Stimulated activated CD4-positive, alpha-beta T cell treated with anti-CD3 and anti-CD28 coated beads, Interleukin-1b, Interleukin-23, amount 100 ng/mL, for 4 hours (primary cell): ENCODE results near the gene BCAR3.
"Not testable (repeated sequence)": the region's sequence is repeated elsewhere in the genome, so short reads cannot be mapped to it uniquely, and the experiment has no call there.

Source experiments
- DNase-seq, 2 donors: peaks; one replicate each; pipeline ENCODE4 v3.0.0-alpha.2; 2020; ENCODE audit warnings: low read depth in 2 of 2

BCAR3 gene

GRCh38 chr1:93577536-93578432, 103.9 kb downstream of the BCAR3 start:
- no peak for DNase-seq

DNA sequence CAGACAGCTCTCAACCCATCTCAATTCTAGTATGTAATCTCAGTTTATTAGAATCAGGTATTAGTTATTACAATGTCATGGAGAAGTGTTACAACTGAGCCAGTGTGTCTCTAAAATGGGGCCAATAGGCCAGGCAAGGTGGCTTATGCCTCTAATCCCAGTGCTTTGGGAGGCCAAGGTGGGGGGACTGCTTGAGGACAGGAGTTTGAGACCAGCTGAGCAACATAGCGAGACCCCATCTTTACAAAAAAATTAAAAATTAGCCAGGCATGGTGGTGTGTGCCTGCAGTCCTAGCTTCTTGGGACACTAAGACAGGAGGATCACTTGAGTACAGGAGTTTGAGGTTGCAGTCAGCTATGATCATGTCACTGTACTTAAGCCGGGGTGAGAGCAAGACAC, 104.9 kb downstream of the BCAR3 start:
- no peak for DNase-seq

- no peak for DNase-seq
Measured at GRCh38 chr1:93576346-93576745, 105.3 kb downstream of the BCAR3 start.

- DNase-seq, result no peak
Measured at GRCh38 chr1:93575621-93576284, 105.9 kb downstream of the BCAR3 start.

- DNase-seq, result no peak
Measured at GRCh38 chr1:93574991-93575390, 106.6 kb downstream of the BCAR3 start.

- no peak for DNase-seq
Measured at GRCh38 chr1:93574511-93574910, 107.1 kb downstream of the BCAR3 start.

DNA sequence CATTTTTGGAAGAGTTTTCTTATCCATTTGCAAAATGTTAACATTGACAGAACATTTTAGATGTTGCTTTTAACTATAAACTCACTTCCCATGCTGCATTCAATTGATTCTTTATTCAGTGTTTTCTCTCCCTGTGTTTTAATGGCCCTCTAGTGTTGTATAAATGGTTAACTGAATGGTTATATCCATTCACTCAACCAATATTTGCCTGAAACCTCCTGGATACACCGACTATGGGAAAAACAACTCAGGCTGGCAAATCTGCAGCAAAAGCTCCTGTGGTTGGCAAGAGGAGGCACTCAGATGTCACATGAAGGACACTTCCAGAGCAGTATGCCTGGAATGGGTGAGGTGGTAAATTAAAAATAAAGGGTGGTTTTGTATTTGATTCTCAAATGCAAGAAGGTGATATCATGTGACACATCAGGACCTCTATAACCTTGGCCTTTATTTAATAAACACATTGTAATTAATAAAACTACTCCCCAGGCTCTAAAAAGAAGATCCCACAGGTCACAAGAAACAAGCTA, 107.6 kb downstream of the BCAR3 start:
- DNase-seq, result no peak

DNA sequence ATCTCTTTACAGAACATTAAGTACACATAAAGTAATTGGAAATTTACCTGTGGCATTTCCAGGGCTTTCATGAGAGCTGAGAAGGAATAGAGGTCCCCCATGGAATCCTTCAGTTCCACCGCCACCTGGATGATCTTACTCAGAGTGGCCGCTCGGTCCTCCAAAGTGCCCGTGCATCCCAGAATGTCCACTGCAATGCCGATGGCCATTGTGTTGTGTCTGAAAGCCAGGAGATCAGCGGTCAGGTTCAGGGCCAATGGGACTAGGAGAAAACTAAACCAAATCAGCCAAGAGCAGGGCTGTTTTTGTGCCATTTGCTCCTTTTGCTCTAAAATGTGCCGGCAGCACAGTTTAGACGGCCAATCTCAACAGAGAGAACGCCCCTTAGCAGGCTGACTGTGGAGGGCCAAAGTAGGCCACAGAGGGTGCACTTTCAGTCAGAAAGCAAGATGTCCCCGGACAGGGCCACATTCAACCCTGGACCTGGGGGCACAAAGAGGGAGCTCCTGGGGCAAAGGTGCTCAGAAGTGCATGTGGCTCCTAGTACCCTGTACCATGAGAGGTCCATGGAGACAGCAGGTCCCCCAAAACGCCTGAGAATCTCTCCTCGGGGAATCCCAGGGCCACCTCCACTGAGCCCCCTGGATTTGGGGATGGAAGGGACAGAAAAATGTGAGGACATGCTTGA, 109.9 kb downstream of the BCAR3 start:
- no peak for DNase-seq

- no peak for DNase-seq
Measured at GRCh38 chr1:93569489-93569888, 112.1 kb downstream of the BCAR3 start.

- no peak for DNase-seq
Measured at GRCh38 chr1:93567255-93567918, 114.2 kb downstream of the BCAR3 start.

DNA sequence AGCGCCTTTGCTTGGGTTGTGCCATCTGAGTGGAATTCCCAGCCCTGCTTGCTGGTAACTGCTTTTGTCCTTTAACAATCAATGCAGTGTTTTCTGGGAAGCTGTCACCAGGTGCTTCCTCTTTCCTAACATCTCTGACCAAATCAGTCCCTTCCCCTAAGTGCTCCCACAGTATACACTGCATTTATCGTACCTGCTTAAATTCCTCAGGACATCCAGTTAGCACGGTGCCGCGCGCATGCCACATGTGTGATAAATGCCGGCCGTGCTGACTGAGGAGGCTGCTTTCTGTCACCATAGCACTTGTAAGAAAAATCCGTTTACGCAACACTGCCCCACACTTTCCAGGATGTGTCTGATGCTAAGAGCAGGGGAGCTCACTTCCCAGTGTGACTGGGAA, 115.4 kb downstream of the BCAR3 start:
- no peak for DNase-seq

GRCh38 chr1:93565496-93566206, 116.0 kb downstream of the BCAR3 start:
- no peak for DNase-seq

GRCh38 chr1:93559695-93560094, 121.9 kb downstream of the BCAR3 start:
- no peak for DNase-seq

- no peak for DNase-seq
Measured at GRCh38 chr1:93559045-93559444, 122.6 kb downstream of the BCAR3 start.

- DNase-seq, result no peak
Measured at GRCh38 chr1:93556291-93556690, 125.3 kb downstream of the BCAR3 start.

DNA sequence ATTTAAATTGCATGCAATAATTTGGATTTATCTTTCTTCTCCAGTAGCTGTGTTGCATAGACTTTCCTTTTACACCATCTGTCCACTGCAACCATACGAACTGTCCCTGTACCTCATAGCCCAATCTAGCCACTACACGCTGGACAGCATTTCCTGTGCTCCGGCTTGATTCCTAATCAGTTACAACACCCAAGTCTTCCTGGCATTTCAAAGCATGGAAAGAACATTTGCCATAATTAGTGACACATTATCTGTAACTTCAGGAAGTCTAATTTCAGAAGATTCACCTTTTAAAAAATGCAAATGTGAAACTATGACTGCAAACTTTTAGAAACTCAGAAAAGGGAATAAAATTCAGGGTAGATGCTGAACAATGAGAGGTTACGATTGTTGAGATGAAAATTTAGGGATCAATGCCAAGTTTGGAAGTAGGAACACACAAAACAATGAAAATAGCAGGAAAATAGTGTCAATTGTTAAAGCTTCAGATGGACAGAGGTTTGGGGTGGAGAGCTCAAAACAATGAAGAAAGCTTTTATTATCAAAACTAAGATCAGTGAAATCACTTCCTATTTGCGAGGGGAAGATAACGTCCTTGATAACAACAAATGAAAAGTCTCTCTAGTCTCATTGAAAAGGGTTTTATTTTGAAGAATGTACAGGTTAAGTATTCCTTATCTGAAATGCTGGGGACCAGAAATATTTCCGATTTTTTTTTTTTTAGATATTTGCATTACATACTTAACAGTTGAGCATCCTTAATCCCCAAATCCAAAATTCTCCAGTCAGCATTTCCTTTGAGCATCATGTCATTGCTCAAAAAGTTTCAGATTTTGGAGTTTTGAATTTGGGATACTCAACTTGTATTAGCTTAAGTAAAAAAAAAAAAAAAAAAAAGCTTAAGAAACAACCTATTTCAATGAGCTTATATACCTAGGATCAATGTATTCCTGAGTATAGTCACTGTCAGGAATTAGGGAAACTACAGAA, 126.5 kb downstream of the BCAR3 start:
- no peak for DNase-seq

DNA sequence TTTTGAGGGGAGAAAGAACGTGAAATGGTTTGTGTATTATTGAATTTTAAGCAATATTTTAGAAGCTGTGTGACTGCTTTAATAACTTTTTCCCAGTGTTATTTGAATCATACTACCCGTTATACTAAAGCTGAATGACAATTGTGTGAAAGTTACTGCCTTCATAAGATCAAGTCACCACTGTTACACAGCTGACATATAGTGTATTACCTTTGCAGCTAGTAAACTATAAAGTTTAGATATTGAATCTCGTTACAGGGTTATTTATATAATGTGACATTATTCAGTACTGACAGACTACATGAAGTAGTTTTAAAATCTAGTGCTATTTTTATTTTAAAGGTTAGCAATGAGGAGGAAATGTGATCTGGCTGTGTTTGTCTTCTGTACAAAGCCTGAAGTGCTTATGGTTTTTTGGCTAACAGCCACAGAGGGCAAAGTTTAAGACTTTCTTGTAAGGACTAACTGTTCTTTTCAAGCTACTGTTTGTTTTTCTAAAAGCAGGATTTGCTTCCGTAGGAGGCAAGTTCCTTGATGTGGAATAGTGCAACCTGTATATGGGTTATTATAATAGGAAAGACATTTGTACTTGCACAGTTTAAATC, 127.6 kb downstream of the BCAR3 start:
- DNase-seq, result not testable (repeated sequence)

DNA sequence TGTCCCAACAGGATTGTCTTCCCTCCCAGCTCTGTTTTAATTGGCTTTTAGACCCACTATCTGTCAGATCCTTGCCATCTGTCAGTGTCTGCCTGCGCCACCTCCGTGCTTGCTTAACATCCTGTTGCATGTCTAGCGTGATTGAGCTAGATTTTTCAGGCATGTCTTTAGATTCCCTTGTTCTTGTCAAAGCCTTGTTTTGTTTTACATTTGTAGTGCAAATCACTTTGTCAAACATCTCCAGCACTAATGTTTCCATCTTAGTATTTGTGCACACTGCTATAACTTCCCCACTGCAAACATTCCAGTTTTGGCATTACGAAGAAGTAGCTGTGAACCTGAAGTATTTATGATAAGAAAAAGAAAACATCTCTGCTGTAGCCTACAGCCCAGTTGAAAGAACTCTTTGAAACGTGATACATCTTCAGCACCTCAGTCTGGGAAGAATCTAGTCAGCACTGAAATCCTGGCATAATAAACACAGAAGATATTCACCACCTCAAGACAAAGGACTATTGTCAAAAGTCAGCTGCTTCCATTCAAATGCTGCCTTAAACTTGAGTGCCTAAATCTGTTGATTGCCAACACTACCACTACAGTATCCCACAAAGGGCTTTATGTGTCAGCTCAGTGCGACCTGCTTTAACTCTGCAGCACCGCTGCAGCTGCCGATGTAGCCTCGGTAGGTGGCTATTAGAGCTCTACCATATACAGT, 128.7 kb downstream of the BCAR3 start:
- no peak for DNase-seq

- DNase-seq, result no peak
Measured at GRCh38 chr1:93549811-93550210, 131.8 kb downstream of the BCAR3 start.
